Stimulated activated CD4-positive, alpha-beta T cell treated with anti-CD3 and anti-CD28 coated beads, Interleukin-15, amount 100 ng/mL, for 48 hours (primary cell): ENCODE data around the gene LRRC36.
"Not testable (repeated sequence)": the region's sequence is repeated elsewhere in the genome, so short reads cannot be mapped to it uniquely, and the experiment has no call there.

Experiments
- DNase-seq, 2 donors: peaks; one replicate each; pipeline ENCODE4 v3.0.0-alpha.2; 2020; ENCODE audit warnings: low read depth in 2 of 2

LRRC36 gene

DNA sequence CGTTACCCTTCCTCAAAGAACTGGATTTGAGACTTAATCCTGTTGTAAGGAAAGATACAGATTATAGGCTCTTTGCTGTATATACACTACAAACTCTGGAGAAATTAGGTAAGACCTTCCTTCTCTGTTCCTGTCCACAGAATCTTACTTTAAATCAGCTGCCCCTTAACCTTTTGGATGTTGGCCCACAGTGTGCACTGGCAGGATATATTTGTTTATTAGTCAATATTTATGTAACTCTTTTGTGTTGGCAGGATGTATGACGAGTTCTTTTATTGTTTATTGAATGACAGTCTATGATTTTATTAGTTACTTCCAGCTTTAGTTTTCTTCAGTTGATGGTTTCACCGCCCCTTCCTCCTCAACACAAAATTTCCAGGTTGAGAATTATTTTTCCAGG, 19.7 kb downstream of the LRRC36 start:
- no peak for DNase-seq

DNA sequence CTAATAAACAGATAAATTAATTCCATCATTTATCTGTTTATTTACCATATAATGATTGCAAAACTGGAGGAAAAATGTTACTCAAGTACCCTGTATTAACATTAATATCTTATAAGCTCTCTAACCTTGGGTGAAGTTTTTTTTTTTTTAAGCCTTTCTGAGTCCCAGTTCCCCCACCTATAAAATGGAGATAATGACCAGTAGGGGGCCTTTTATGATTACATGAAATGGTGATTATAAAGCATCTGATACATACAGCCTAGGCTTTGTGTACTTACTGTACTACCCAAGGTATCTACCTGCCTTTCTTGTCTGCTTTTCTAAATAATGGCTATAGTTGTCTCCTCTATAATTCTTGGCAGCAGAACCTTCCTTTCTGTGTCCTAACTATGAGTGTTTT, 22.6 kb downstream of the LRRC36 start:
- DNase-seq: no peak

DNA sequence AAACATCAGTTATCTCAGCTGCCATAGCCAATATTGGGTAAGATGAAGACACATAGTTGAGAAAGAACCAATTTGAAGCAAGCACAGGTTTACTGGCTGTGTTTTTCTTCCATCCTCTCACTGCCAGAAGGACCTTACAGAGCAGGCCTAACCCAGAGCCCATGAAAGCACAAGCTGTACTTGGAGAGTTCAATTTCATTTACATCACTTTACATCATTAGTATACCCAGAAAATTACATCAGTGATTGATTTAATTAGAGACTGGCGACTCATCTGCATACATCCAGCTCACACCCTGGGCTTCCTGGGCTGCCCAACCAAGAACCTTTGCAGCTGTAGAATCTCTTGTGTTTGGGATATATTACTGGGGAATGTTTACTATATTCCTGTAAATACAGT, 23.7 kb downstream of the LRRC36 start:
- no peak for DNase-seq

DNA sequence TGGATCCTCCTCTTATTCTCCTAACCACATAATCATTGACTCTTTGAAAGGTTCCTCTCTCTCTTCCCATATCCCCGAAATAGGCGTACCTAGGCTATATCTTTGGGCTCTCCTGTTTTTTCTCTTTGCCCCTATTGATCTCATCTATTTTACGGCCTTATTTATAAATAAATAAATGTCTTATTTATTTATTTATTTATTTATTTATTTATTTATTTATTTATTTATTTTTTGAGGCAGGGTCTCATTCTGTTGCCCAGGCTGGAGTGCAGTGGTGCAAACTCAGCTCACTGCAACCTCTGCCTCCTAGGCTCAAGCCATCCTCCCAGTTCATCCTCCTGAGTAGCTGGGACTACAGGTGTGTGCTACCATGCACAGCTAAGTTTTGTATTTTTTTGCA, 25.8 kb downstream of the LRRC36 start:
- not testable (repeated sequence) for DNase-seq

DNA sequence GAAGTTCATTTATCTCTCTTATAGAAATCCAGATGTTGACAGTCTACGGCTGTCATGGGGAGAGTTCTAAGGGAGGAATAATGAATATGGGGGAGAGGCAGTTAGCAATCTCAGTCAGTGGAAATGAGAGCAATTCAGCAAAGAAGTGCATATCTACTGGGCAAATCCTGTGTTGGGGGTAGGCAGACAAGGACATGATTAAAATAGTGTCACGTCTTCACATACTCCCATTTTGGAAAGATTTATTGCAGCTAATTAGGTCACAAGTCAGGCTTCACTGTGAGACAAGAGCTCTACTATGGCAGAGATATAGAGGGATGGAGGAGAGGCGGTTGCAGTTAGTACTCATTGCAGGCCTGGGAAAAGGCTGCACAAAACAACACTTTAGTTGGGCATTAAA, 29.8 kb downstream of the LRRC36 start:
- no peak for DNase-seq

DNA sequence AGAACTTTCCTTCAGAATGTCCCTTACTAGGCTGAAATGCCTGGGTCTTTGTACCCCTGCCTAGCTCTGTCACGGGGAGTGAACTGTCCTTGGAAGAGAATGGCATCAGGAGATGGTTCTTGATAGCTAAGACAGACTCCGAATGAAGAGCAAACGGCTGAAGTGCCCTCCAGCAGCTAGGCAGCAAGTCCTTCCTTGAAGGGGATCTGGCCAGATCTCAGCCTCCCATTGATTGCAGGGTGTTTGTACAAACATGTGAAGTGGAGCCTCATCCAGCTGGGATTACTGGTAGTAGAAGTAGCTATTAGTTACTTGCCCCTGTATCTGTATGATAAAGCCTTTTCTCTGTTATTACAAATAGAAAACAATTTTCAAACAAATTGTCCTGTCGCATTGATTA, 30.9 kb downstream of the LRRC36 start:
- DNase-seq: no peak

DNA sequence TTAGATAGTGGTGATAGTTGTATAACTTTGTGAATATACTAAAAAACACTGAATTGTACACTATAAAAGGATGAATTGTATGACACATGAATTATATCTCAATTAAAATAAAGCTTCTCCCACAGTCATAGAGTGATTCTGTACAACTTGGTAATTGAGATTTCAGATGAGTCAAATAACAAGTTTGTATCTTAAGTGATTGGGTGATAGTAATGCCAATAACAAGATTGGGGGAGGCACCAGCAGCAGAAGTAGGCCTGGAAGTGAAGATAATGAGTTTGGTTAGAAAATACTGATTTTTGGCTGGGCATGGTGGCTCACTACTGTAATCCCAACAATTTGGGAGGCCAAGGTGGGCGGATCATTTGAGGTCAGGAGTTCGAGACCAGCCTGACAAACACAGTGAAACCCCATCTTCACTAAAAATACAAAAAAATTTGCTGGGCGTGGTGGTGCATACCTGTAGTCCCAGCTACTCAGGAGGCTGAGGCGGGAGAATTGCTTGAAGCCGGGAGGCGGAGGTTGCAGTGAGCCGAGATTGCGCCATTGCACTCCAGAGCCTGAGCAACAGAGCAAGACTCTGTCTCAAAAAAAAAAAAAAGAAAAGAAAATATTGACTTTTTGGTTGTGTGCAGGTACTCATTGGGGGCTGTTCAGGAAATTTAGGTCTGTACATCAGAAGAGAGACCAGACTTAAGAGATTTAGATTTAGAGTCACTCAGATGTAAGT, 33.1 kb downstream of the LRRC36 start:
- DNase-seq: not testable (repeated sequence)

DNA sequence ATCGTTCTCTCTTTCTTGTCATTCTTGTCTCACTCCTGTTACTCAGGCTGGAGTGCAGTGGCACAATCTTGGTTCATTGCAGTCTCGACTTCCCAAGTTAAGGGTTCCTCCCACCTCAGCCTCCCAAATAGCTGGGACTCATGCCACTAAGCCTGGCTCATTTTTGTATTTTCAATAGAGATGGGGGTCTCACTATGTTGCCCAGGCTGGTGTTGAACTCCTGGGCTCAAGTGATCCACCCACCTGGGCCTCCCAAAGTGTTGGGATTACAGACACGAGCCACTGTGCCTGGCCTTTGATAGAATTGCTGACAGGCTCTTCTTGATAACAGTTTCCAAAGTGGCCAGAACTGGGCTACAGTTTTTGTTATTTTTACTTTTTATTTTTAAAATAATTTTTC, 34.4 kb downstream of the LRRC36 start:
- DNase-seq: no peak

DNA sequence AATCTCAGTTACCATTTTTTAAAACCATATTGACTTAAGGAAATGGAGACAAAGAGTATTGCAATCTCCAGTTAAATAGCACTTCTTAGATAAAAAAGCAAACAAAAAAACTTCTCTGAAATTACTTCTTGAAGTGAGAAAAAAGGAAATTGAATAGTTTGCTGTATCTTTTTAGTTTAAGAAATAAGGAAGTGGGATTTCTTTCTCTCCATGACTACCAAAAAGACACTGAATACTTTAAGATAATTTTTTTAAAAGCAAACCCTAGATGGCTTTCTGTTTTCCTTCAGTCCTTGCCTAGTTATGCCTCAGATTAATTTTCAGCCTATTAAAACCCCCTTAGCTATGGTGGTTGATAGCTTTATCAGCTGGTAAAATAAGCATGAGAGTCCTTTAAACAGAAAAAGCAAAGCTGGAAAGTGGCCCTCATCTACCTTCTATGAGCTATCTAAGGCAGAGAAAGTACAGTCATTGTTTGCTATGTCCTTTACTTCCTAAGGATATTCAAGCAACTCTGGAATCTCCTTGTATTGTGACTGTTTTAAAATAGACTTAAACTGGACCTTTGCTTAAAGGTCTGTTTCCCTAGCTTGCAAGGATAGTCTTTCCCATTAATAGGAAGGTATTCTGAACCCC, 38.1 kb downstream of the LRRC36 start:
- DNase-seq: no peak

DNA sequence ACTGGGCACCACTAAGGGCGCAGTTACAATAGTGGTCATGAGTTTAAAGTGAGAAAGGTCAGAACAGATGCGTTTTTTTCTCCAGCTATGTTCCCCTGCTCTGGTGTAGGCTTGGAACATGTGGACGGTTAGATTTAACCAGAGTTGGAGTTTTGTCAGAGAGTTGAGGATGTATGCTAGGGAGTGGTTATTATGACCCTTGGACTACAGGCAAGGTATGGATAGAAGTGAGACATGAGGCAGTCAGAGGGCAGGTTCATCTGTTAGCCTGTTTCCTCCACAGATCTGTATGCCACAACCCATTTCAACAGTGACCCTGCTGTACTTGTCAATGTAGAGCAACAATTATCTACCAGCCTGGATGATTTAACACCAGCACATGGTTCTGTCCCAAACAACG, 44.0 kb downstream of the LRRC36 start:
- no peak for DNase-seq

DNA sequence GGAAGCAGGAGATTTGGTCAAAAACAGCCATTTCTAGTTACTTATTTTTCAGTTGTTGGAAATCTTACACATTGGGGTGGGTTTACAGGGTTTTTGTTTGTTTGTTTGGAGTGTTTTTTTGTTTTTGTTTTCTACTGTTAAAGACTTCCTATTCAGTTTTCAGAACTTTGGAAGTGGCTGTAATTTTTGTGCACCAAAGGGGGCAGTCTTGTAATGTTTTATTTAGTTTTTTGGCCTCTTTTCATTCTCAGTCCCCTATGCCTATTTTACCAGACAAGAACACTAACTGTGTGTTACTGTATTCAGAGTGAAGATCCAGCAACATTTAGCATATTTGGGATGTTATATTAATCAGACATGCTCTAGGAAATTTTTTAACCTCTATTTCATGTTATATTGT, 46.0 kb downstream of the LRRC36 start:
- no peak for DNase-seq

DNA sequence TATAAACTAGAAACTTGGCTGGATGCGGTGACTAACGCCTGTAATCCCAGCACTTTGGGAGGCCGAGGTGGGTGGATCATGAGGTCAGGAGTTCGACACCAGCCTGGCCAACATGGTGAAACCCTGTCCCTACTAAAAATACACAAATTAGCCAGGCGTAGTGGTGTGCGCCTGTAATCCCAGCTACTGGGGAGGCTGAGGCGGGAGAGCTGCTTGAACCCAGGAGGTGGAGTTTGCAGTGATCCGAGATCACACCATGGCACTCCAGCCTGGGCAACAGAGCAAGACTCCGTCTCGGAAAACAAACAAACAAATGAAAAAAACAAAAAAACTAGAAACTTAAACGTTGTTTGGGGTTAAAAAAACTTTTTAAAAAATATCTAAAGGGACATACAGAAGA, 49.4 kb downstream of the LRRC36 start:
- not testable (repeated sequence) for DNase-seq

DNA sequence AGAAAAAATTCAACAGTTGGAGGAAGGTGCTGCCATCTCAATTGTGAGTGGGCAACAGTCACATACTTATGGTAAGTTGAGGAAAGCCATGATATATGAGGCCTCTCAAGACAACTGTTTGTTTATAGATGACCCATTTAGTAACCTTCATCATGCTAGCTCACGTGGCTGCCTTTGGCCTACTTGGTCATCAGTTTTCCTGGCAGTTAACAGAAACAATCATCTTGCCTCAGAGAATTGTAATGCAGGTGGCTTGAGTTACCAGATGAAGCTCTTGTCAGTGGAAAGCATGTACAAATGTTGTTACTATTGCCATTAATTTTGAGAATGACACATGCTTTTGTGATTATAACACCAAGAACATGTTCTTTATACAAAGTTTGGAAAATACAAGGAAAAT, 52.0 kb downstream of the LRRC36 start:
- no peak for DNase-seq

DNA sequence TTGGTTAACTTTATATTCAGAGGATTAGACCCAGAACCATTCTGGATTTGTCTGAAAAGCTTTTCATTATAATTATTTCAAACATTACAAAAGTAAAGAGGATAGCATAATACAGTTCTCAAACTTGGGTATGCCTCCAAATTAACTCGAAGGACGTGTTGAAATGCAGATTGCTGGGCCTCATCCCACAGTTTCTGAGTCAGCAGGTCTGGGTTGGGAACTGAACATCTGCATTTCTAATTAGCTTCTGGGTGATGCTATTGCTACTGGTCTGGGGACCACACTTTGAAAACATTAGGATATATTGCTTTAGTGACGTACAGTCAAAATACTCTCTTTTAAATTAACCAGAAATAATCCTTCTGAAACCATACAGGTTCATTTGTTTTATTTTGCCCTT, 56.7 kb downstream of the LRRC36 start:
- no peak for DNase-seq

DNA sequence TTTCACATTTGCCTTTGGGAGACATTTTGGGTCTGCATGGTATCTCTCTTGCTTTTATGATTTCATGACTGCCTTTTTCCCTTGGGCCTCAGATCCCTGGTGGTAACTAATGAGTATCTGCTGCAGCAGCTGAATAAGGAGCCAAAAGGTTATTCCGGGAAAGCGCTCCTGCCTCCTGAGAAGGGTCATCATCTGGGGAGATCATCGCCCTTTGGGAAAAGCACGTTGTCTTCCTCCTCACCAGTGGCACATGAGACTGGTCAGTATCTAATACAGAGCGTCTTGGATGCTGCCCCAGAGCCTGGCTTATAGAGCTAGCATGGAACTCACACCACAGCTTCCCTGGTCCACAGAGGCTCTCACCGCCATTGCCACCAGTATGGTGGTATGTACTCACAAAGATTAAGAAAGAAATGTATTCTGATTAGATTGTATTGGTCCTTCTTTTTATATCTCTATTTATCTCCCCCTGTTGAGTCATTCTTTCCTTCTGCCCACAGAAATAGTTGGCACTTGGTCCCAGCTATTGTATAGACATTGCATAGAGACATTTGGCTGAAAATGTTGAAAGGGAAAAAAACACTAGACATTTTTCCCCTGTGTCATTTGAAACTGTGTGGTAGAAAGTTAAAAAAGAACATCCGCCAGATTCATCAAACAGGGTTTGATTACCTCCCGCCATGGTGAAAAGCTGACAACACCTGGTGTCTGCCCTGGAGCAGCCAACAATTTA, 58.3 kb downstream of the LRRC36 start:
- no peak for DNase-seq

DNA sequence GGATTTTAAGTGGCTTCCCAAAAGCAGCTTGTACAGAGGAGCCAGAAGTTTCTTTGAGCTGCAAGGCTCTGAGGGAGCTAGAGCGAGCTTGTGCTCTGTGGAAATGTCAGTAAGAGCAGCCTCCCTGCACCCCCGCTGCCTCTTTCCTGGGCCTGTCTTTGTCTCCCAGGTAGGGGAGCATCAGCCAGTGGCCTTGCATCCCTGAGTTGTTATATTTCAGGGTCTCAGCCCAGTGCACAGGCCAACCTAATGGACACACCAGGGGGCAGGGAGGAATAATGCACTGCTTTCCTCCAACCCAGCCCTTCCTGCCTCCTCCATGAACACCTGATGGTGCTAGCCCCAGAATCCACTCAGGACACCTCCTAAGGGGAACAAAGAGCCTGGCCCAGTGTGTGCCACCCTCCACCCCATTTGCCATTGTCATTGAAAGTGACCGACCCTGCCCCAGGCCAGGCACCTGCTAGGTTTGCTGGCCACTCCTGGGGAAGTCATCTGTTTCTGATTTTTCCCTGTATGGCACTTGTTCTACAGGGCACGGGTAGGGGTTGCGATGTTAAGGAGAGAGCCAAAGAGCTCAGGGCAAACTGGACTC, 60.3 kb downstream of the LRRC36 start:
- no peak for DNase-seq

DNA sequence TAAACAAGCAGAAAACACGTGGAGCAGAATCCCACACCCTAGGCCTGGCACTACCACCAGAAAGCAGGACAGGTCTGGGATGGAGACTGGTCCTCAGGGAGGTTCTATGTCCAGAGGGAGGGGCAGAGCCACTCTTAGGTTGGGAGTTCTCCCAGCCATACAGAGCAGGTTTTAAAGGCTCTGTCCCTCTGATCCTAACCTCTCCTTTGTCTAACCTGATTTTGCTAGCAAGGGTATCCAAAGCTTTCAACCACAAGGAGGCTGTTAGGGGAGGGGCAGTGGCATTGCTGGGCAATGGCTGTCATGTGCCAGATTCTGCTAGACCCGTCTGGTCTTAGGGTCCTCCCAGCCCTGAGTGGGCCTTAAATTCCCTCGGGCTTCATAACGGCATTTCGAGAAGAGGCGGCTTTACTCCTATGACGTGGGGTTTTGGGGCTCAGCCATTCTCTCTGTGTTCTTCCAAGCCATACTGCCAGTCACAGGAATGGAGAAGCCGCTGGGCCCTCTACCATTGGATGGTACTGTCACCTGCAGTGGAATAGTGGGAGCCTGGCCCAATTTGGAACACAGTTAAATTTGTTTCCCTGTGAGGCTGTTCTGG, 61.0 kb downstream of the LRRC36 start:
- no peak for DNase-seq

DNA sequence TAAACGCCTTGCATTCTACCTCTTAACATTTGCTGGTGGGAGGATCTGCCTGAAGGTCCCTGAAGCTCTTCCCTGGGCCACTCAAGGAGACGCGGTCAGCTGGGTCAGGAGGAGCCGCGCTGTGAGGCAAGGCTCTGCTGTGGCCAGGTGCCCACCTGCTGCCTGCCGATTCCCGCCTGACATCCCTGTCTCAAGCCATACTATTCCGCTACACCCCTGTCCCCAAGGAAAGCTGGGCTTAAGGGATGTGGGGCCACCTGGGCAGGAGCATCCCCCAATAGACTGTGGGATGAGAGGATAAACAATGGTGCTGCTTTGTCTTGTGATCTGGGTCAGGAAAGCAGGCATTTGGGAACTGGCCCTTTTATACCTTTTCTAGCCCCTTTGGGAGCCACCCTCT, 61.6 kb downstream of the LRRC36 start:
- no peak for DNase-seq

DNA sequence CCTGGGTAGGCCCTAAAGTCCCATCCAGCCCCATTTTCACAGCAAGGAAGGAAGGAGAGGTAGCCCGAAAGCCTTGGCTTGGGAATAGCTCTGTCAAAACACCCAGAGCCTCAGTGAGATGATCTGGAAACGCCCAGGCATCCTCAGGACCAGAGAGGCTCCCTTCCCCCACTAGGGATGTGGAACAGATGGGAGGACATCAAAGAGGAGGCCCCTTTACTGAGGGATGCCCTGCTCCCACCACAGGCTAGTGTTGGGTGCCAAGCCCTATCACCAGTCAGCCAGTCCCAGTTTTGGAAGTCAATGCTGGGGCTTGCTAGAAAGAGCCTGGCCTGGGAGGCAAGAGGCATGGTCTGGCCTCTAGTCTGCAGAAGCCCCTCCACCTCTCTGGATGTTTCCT, 62.0 kb downstream of the LRRC36 start:
- DNase-seq: no peak

DNA sequence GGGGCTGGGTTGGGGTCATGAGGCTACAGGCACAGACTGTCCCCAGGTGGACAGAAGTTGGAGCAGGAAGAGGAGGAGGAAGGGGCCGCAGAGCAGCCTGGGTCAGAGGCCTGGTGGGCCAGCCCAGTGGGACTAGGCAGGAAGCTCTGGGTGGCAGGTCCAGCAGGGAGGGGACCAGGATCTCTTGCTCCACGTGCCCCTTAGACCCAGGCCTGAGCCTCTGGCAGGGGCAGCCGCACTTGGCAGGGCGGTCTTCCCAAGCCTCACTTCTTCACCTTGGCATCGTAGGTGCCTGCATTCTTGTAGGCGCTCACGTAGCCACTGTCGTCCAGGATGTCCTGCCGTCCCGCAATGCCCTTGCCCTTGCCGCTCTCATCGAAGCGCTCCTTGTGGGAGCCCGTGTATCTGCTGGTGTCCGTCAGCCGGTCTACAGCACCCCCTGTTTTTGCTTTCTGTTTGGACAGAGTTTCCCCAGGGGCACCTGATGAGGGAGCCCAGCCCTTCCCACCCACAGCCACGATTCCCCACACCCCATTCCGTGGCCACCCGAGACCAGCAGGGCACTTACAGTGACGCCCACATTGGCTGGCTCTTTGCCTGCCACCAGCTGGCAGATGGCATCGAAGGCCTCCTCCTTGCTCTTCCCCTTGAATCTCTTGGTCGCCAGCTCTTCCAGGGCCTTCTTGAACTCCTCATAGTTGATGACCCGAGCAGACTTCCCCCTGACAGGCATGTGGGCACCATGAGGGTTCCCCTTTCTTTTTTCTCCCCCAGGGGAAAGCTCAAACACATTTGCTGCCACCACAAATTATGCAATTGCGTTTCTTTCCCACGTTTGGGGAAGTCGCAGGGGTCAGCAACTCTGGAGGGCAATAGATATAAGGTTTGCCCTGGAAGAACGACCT, 63.5 kb downstream of the LRRC36 start:
- DNase-seq: no peak

DNA sequence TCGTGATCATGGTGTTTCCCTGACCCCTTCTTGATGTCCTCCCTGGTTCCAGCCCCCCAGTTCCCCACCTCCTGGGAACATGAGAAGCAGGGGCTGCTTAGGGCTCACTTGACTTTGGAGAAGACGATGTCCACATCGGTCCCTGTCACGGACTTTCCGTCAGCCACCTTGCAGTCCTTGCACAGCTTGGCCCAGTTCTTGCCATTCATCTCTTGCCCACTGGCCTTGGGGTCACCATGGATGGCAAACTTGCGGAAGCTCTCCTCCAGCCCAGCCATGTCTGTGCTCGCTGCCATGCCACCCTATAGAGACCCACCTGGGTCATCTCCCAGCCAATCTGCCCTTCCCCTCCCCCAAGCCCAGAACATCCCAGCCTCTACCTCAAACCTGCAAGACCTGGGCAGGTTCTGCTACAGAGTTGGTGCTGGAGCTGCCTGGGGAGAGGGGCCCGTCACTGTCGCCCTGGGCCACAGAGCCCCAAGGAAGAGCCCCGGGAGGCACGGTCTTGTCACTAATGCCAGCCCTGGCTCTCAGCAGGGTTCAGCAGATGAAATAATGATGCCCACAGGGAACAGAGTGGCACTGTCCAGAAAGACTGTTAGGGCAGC, 64.3 kb downstream of the LRRC36 start:
- no peak for DNase-seq
